Endodermal cell (in vitro differentiated cells): ENCODE data around the gene ATP2B2. TPM values are rescaled to one million over a fixed set of nuclear protein-coding genes. Genes with fewer than 3 reads are reported as not detected.

Experiments
- DNase-seq: peaks from one replicate; pipeline ENCODE4 v3.0.0-alpha.2; 2017
- H3K27ac ChIP-seq: 2 replicates; pipeline ENCODE4 v1.5.1; 2013; ENCODE audit warnings: mild to moderate bottlenecking, low read depth, low read length, moderate library complexity
- H3K27me3 ChIP-seq: 2 replicates; pipeline ENCODE4 v1.6.1; 2013; ENCODE audit warnings: mild to moderate bottlenecking, low read length, moderate library complexity; ENCODE audit not compliant: insufficient read depth, control insufficient read depth, poor library complexity, severe bottlenecking
- H3K36me3 ChIP-seq: 2 replicates; pipeline ENCODE4 v1.7.0; 2013; ENCODE audit warnings: mild to moderate bottlenecking, low read length, moderate library complexity; ENCODE audit not compliant: control insufficient read depth, insufficient read depth
- H3K4me1 ChIP-seq: one replicate; pipeline ENCODE4 v1.7.0; 2013; ENCODE audit warnings: low read length; ENCODE audit not compliant: control insufficient read depth, insufficient read depth
- H3K4me3 ChIP-seq: 2 replicates; pipeline ENCODE4 v1.5.1; 2013; ENCODE audit warnings: mild to moderate bottlenecking, low read length, moderate library complexity
- H3K9ac ChIP-seq: 2 replicates; pipeline ENCODE4 v1.6.1; 2013; ENCODE audit warnings: mild to moderate bottlenecking, low read length, moderate library complexity; ENCODE audit not compliant: poor library complexity, severe bottlenecking; ENCODE audit errors: extremely low read depth
- H3K9me3 ChIP-seq: 2 replicates; pipeline ENCODE4 v1.6.1; 2013; ENCODE audit warnings: mild to moderate bottlenecking, low read length, moderate library complexity; ENCODE audit not compliant: control insufficient read depth
- H3K27ac Mint-ChIP-seq: 2 replicates; pipeline ENCODE4 v1.8.0; 2020; ENCODE audit warnings: mixed read lengths
- H3K27me3 Mint-ChIP-seq: 2 replicates; pipeline ENCODE4 v1.8.0; 2021; ENCODE audit warnings: mild to moderate bottlenecking, mixed read lengths; ENCODE audit not compliant: insufficient read depth
- H3K36me3 Mint-ChIP-seq: 2 replicates; pipeline ENCODE4 v1.8.0; 2020; ENCODE audit warnings: low read depth, mixed read lengths
- H3K4me1 Mint-ChIP-seq: 2 replicates; pipeline ENCODE4 v1.8.0; 2020; ENCODE audit warnings: mixed read lengths
- H3K4me3 Mint-ChIP-seq: 2 replicates; pipeline ENCODE4 v1.8.0; 2020; ENCODE audit warnings: mild to moderate bottlenecking, moderate library complexity, mixed read lengths
- H3K9me3 Mint-ChIP-seq: 2 replicates; pipeline ENCODE4 v1.8.0; 2020; ENCODE audit warnings: mild to moderate bottlenecking, mixed read lengths
- CTCF ChIP-seq: fragments of 200-600 bp; sonication (generic); conservative IDR thresholded peaks from 2 replicates; pipeline ENCODE4 v1.5.0; 2021; ENCODE audit warnings: antibody characterized with exemption, mild to moderate bottlenecking
- WGBS, 2 experiments: methylation state at CpG; one replicate each; pipeline versions ENCODE4 v1.1.5 to v1.1.7; 2013; ENCODE audit warnings: missing lambda C conversion rate in 2 of 2, mixed read lengths in 1 of 2; ENCODE audit not compliant: insufficient coverage in 1 of 2, insufficient read length in 1 of 2; 5-methylcytosine and 5-hydroxymethylcytosine counted together
- total RNA-seq, 2 donors: library from RNA; stranded (reverse); fragmentation: NEBNext Ultra II Directional in 1 of 2; extraction: Animal tissue kit (Norgen Biotek cat#: 25700) in 1 of 2; gene quantifications; 2 replicates in 1 of 2; 3 replicates in 1 of 2; pipeline ENCODE4 v1.2.1, GENCODE V29; 2021

Gene ATP2B2
- total RNA-seq, 2 donors from 2014 or later = 0.09 TPM; not detected in 1

- no peaks in the 10 kb centered on the region for H3K36me3 ChIP-seq
- no peak overlapping the region for H3K9ac ChIP-seq
- Mint-ChIP-seq H3K36me3 (no peaks in the 10 kb centered on the region), H3K27me3 (peaks cover 2% of the 10 kb centered on the region), H3K4me1 (no peaks in the 10 kb centered on the region), H3K4me3 (no peak overlapping the region), H3K9me3 (peaks cover 18% of the 10 kb centered on the region), H3K27ac (no peak overlapping the region)
- no peak overlapping the region for H3K27ac ChIP-seq
- no peak overlapping the region for H3K4me3 ChIP-seq
- peaks cover 13% of the 10 kb centered on the region for H3K9me3 ChIP-seq
- WGBS, 2 experiments = 72 to 81% methylated on average over 3 to 4 of the region's 4 CpGs
- H3K4me1 ChIP-seq = no peaks in the 10 kb centered on the region
- no peaks in the 10 kb centered on the region for H3K27me3 ChIP-seq
- TF ChIP-seq CTCF = no peak
- DNase-seq = no peak
Measured at GRCh38 chr3:10480871-10481378, 24.5 kb downstream of the ATP2B2 start.

- 80% methylated on average over 1 of the region's 2 CpGs; no CpG with 5 or more reads in 1 of the 2 experiments for WGBS, 2 experiments
- Histone ChIP-seq H3K36me3 (no peaks in the 10 kb centered on the region), H3K9ac (no peak overlapping the region), H3K4me1 (no peaks in the 10 kb centered on the region), H3K27ac (no peak overlapping the region), H3K4me3 (no peak overlapping the region), H3K9me3 (peaks cover 13% of the 10 kb centered on the region), H3K27me3 (no peaks in the 10 kb centered on the region)
- TF ChIP-seq CTCF = no peak
- H3K4me3 Mint-ChIP-seq = no peak overlapping the region
- peaks cover 2% of the 10 kb centered on the region for H3K27me3 Mint-ChIP-seq
- no peaks in the 10 kb centered on the region for H3K36me3 Mint-ChIP-seq
- peaks cover 18% of the 10 kb centered on the region for H3K9me3 Mint-ChIP-seq
- no peaks in the 10 kb centered on the region for H3K4me1 Mint-ChIP-seq
- no peak for DNase-seq
- no peak overlapping the region for H3K27ac Mint-ChIP-seq
Measured at GRCh38 chr3:10479311-10479710, 26.1 kb downstream of the ATP2B2 start.

GRCh38 chr3:10475983-10476382 is 29.4 kb downstream of the ATP2B2 start:
- no peak for TF ChIP-seq CTCF
- Mint-ChIP-seq H3K36me3 (no peaks in the 10 kb centered on the region), H3K27ac (no peak overlapping the region), H3K4me1 (no peaks in the 10 kb centered on the region), H3K9me3 (peaks cover 18% of the 10 kb centered on the region), H3K4me3 (no peak overlapping the region), H3K27me3 (peaks cover 2% of the 10 kb centered on the region)
- no peaks in the 10 kb centered on the region for H3K27me3 ChIP-seq
- 80 to 89% methylated on average over 1 to 3 of the region's 3 CpGs for WGBS, 2 experiments
- no peak overlapping the region for H3K27ac ChIP-seq
- no peak overlapping the region for H3K4me3 ChIP-seq
- peaks cover 13% of the 10 kb centered on the region for H3K9me3 ChIP-seq
- H3K4me1 ChIP-seq = no peaks in the 10 kb centered on the region
- no peaks in the 10 kb centered on the region for H3K36me3 ChIP-seq
- no peak for DNase-seq
- H3K9ac ChIP-seq = no peak overlapping the region
